ENCODE measurements around the gene TRIM26.

DNA sequence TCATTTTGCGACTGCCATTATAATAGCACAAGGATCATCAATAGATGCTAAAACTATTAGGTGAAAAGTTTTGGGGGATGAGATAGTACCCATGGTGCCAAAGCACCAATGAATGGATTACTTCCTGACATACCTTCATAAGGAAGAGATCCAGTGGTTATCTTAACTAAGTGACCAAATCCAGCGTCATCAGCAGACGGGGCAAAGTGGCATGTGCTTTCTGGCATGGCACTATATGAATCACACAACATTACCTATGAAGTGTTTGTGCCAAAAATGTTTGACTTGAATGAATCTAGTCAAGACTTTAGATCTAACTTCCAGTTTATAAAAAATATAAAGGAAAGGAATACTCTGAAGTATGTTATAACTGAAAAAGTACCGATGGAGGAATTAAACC, 10.8 kb downstream of the TRIM26 start:
- no peak for TF ChIP-seq POLR2A (IDR thresholded peaks at IDR 0.05)
- TF ChIP-seq, protein P1, sequence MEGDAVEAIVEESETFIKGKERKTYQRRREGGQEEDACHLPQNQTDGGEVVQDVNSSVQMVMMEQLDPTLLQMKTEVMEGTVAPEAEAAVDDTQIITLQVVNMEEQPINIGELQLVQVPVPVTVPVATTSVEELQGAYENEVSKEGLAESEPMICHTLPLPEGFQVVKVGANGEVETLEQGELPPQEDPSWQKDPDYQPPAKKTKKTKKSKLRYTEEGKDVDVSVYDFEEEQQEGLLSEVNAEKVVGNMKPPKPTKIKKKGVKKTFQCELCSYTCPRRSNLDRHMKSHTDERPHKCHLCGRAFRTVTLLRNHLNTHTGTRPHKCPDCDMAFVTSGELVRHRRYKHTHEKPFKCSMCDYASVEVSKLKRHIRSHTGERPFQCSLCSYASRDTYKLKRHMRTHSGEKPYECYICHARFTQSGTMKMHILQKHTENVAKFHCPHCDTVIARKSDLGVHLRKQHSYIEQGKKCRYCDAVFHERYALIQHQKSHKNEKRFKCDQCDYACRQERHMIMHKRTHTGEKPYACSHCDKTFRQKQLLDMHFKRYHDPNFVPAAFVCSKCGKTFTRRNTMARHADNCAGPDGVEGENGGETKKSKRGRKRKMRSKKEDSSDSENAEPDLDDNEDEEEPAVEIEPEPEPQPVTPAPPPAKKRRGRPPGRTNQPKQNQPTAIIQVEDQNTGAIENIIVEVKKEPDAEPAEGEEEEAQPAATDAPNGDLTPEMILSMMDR (IDR thresholded peaks at IDR 0.05) = no peak
